ENCODE data around the gene SUPT5H. TPM values are rescaled to one million over a fixed set of nuclear protein-coding genes. Genes with fewer than 3 reads are reported as not detected.

Gene SUPT5H
- total and polyA plus RNA-seq, 2 of the 13 experiments (the other 11 are each of a cell fraction or from before 2014, with no cell fraction given), result 48.2 to 51.7 TPM

DNA sequence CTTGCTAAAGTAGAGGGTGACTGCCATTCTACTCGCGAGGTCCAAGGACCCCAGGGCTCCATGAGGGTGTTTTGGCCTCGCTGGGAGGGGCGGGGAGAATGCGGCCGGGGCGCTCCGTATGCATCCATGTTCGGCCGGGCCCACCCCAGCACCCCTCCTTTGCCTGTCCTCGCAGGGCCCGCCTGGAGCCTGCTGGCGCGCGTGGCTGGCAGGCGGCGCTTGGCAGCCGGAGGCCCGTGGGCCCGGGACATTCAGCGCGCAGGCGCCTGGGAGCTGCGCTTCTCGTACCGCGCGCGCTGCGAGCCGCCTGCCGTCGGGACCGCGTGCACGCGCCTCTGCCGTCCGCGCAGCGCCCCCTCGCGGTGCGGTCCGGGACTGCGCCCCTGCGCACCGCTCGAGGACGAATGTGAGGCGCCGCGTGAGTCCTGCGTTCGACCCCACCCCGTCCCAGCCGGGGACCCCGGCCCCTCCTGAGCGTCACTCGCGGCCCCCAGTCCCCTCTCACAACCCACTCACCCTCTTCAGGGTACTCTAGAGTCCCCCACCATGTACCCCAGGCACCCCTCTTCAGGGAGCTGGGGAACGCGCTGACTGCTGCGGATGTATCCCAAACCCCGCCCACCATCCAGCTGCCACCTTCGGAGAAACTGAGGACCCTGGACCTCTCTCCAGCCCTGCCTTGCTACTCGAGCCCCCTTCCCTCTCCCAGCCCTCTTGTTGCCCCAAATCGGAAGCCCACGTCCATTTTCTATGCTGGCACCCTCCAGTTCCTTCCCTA, 57.4 kb downstream of the SUPT5H start (continued):
- TF ChIP-seq KLF15 (CRISPR knock-in tag; IDR thresholded peaks at IDR 0.05; ENCODE audit: borderline replicate concordance), result peak; percentile 96; the same call in 1 of the 2 replicates
- peak; percentile 97 for TF ChIP-seq ERF (CRISPR knock-in tag; IDR thresholded peaks at IDR 0.05)
- no peak for TF ChIP-seq ZNF350 (CRISPR knock-in tag; IDR thresholded peaks at IDR 0.05; ENCODE audit: borderline replicate concordance, low read depth)
- TF ChIP-seq POLR2AphosphoS5 (IDR thresholded peaks at IDR 0.05; ENCODE audit: low read depth, low read length), result no peak
- peak; percentile 64; the same call in 1 of the 2 replicates for TF ChIP-seq RFXANK (CRISPR knock-in tag; IDR thresholded peaks at IDR 0.05)
- TF ChIP-seq ZSCAN12 (CRISPR knock-in tag; IDR thresholded peaks at IDR 0.05), result peak; percentile 98; the same call in 1 of the 2 replicates
- TF ChIP-seq, protein P1, sequence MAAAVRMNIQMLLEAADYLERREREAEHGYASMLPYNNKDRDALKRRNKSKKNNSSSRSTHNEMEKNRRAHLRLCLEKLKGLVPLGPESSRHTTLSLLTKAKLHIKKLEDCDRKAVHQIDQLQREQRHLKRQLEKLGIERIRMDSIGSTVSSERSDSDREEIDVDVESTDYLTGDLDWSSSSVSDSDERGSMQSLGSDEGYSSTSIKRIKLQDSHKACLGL (CRISPR knock-in tag; IDR thresholded peaks at IDR 0.05), result peak; percentile 99
- peak; percentile 95; the same call in 1 of the 2 replicates for TF ChIP-seq ZBTB42 (CRISPR knock-in tag; IDR thresholded peaks at IDR 0.05)
- no peak for TF ChIP-seq NFE2L2 (IDR thresholded peaks at IDR 0.05; ENCODE audit: low read length)
- TF ChIP-seq, protein P2, sequence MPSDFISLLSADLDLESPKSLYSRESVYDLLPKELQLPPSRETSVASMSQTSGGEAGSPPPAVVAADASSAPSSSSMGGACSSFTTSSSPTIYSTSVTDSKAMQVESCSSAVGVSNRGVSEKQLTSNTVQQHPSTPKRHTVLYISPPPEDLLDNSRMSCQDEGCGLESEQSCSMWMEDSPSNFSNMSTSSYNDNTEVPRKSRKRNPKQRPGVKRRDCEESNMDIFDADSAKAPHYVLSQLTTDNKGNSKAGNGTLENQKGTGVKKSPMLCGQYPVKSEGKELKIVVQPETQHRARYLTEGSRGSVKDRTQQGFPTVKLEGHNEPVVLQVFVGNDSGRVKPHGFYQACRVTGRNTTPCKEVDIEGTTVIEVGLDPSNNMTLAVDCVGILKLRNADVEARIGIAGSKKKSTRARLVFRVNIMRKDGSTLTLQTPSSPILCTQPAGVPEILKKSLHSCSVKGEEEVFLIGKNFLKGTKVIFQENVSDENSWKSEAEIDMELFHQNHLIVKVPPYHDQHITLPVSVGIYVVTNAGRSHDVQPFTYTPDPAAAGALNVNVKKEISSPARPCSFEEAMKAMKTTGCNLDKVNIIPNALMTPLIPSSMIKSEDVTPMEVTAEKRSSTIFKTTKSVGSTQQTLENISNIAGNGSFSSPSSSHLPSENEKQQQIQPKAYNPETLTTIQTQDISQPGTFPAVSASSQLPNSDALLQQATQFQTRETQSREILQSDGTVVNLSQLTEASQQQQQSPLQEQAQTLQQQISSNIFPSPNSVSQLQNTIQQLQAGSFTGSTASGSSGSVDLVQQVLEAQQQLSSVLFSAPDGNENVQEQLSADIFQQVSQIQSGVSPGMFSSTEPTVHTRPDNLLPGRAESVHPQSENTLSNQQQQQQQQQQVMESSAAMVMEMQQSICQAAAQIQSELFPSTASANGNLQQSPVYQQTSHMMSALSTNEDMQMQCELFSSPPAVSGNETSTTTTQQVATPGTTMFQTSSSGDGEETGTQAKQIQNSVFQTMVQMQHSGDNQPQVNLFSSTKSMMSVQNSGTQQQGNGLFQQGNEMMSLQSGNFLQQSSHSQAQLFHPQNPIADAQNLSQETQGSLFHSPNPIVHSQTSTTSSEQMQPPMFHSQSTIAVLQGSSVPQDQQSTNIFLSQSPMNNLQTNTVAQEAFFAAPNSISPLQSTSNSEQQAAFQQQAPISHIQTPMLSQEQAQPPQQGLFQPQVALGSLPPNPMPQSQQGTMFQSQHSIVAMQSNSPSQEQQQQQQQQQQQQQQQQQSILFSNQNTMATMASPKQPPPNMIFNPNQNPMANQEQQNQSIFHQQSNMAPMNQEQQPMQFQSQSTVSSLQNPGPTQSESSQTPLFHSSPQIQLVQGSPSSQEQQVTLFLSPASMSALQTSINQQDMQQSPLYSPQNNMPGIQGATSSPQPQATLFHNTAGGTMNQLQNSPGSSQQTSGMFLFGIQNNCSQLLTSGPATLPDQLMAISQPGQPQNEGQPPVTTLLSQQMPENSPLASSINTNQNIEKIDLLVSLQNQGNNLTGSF (CRISPR knock-in tag; IDR thresholded peaks at IDR 0.05), result peak; percentile 99
- TF ChIP-seq GFI1 (CRISPR knock-in tag; IDR thresholded peaks at IDR 0.05; ENCODE audit: borderline replicate concordance), result peak; percentile 70; the same call in 1 of the 2 replicates
- peak; percentile 99 for TF ChIP-seq RNF2 (conservative IDR thresholded peaks at IDR 0.05; ENCODE audit: low read depth)
- 0 out of 2 replicates have a peak, but pooled peaks have one; percentile 69 for TF ChIP-seq PLSCR1 (CRISPR knock-in tag; IDR thresholded peaks at IDR 0.05; ENCODE audit: borderline replicate concordance)
- TF ChIP-seq, protein P3, sequence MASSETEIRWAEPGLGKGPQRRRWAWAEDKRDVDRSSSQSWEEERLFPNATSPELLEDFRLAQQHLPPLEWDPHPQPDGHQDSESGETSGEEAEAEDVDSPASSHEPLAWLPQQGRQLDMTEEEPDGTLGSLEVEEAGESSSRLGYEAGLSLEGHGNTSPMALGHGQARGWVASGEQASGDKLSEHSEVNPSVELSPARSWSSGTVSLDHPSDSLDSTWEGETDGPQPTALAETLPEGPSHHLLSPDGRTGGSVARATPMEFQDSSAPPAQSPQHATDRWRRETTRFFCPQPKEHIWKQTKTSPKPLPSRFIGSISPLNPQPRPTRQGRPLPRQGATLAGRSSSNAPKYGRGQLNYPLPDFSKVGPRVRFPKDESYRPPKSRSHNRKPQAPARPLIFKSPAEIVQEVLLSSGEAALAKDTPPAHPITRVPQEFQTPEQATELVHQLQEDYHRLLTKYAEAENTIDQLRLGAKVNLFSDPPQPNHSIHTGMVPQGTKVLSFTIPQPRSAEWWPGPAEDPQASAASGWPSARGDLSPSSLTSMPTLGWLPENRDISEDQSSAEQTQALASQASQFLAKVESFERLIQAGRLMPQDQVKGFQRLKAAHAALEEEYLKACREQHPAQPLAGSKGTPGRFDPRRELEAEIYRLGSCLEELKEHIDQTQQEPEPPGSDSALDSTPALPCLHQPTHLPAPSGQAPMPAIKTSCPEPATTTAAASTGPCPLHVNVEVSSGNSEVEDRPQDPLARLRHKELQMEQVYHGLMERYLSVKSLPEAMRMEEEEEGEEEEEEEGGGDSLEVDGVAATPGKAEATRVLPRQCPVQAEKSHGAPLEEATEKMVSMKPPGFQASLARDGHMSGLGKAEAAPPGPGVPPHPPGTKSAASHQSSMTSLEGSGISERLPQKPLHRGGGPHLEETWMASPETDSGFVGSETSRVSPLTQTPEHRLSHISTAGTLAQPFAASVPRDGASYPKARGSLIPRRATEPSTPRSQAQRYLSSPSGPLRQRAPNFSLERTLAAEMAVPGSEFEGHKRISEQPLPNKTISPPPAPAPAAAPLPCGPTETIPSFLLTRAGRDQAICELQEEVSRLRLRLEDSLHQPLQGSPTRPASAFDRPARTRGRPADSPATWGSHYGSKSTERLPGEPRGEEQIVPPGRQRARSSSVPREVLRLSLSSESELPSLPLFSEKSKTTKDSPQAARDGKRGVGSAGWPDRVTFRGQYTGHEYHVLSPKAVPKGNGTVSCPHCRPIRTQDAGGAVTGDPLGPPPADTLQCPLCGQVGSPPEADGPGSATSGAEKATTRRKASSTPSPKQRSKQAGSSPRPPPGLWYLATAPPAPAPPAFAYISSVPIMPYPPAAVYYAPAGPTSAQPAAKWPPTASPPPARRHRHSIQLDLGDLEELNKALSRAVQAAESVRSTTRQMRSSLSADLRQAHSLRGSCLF (CRISPR knock-in tag; IDR thresholded peaks at IDR 0.05; ENCODE audit: borderline replicate concordance), result peak; percentile 81; the same call in 1 of the 2 replicates
- no peak for TF ChIP-seq FIP1L1 (IDR thresholded peaks at IDR 0.05; ENCODE audit: borderline replicate concordance, insufficient read depth, low read depth, low read length)
